GM18508 (cell line): ENCODE data around the gene NSD2.
"Not testable (repeated sequence)": the region's sequence is repeated elsewhere in the genome, so short reads cannot be mapped to it uniquely, and the experiment has no call there.

Experiments
- ATAC-seq: cut with Tn5 transposase; IDR thresholded peaks from one replicate; pipeline ENCODE4 v1.9.1; 2021; ENCODE audit warnings: moderate number of reproducible peaks; ENCODE audit not compliant: insufficient read depth, unreplicated experiment

The NSD2 gene

DNA sequence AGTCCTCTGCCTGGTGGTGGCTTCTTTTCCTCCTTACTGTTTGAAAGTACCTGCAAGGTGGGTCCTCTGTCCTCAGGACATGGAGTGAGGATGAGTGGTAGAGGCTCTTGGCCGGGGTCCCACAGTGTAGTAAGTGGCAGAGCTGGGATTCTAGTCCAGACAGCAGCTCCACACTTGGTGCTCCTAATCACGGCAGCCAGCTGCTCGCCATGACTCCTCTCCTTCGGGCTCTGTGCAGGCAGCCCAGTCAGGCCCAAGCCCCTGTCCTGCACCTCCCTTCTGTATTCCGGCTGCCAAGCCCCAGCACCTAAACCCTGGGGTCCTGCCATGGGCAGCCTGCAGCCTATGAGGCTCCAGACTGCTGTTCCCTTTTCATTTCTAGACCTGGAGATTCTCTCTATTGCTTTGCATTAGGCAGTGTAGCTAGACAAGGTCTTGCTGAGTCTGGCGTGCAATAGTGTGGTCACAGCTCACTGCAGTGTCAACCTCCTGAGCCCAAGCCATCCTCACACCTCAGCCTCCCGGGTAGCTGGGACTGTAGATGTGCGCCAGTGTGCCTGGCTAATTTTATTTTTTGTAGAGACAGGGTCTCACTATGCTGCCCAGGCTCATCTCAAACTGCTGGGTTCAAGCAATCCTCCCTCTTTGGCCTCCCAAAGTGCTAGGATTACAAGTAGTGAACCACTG lies 24.9 kb downstream of the NSD2 start:
- no peak for ATAC-seq

DNA sequence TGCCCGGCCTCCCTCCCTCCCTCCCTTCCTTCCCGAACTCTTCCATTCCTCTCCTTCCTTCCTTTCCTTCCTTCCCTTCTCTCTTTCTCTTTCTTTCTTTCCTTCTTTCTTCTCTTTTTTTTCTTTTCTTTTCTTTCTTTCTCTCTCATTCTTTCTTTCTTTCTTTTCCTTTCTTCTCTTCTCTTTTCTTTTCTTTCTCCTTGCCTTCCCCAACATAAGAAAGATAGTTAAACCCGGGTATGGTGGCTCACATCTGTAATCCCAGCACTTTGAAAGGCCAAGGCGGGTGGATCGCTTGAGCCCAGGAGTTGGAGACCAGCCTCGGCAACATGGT lies 25.4 kb downstream of the NSD2 start:
- ATAC-seq = no peak

DNA sequence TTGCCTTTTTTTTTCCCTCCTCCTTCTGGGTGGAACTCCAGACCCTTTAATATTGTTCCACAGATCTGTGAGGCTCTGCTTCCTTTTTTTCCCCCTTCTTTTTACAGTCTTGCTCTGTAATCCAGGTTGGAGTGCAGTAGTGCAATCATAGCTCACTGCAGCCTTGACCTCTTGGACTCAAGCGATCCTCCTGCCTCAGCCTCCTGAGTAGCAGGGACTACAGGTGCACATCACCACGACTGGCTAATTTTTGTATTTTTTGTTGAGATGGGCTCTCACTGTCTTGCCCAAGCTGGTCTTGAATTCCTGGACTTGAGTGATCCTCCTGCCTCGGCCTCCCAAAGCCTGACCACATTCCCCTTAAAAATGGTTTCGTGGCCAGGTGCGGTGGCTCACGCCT lies 26.8 kb downstream of the NSD2 start:
- no peak for ATAC-seq

DNA sequence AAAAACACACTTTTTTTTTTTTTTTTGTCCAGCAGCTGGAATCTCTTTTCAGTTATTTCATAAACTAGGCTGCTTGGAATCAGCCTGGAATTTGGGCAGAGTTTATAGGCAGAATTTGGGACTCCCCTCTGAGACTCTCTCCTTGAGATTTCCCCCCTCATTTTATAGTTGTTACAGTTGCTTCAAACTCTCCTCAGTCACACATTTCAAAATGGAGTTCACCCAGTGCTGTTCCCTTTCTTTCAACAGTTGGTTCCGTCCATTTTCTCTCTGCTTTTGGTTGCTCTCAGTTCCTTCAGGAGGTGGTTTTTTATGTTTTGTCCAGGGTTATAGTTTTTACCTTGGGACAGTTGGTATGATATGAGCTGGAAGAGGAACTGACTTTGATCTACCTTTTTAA lies 27.5 kb downstream of the NSD2 start:
- no peak for ATAC-seq

DNA sequence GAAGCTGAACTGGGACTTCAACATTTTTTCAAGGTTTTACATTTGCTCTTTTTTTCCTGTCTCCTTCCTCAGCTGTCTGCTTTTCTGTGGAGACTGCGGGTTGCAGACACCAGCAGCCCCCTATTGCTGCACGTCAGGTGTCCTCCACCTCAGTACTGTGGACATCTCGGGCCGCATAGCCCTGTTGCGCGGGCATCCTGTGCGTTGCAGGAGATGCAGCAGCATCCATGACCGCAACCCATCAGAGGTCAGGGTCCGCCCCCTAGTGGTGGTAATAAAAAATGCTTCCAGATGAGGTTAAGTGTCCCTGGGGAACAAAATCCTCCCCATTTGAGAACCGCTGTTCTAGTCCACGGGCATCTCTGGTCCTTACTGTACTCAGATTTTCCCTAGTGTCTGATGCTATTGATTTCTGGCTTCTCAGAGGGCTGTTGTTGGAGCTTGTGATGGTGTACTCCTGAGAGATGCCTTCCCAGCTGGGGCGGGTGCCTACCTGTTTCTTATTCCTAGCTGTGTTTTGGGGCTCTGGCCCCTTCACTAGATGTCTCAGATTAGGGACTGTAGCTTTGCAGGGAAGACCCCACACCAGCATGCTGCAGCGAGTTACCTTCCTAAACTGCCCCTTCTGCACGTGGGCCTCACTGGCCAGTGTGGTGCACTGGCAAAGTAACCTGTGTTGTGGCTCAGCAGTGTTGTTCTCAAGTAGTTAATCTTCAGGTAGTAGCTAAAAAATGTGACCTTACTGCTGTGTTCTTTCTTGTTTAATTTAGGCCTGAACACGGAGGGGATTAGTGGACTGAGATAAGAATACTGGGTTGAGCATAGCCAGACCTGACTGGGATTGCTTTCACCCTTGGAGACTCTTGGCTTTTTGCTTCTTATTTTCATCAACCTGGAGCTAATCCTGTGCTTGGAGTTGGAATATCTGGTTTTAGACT lies 28.2 kb downstream of the NSD2 start:
- ATAC-seq = no peak

DNA sequence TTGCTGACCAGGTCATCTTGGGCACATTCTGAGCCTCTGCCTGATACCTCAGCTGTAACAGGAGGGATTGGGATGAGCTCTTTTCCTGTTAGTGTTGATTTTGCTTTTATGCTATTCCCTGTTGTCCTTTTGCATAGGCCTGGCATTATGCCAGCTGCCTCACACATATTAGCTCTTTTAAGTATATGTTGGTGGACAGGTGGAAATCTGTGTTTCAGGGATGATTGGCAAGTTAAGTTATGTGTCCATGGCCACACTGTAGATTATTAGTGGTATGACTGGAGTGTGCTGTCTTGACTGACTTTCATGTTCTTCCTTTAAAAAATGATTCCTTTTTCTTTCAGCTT lies 28.9 kb downstream of the NSD2 start:
- no peak for ATAC-seq

DNA sequence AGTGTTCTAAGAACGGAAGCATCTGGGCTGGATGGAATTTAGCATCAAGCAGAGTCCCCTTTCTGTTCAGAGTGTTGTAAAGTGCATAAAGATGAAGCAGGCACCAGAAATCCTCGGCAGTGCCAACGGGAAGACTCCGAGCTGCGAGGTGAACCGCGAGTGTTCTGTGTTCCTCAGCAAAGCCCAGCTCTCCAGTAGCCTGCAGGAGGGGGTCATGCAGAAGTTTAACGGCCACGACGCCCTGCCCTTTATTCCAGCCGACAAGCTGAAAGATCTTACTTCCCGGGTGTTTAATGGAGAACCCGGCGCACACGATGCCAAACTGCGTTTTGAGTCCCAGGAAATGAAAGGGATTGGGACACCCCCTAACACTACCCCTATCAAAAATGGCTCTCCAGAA lies 29.4 kb downstream of the NSD2 start:
- no peak for ATAC-seq

DNA sequence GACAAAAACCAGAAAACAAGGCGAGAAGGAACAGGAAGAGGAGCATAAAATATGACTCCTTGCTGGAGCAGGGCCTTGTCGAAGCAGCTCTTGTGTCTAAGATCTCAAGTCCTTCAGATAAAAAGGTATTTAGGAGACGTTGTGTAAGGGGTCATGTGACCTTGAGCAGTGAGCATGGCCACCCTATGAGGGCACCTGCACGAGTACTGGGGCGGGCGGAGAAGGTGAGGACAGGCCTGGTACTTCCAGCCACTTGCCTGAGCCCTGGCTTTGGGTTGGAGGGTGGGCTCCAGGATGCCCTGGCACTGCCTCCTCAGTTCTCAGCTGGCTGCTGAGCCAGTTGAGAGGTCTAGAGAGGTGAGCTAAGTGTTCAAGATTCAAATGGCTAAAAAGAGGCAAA lies 29.9 kb downstream of the NSD2 start:
- ATAC-seq = no peak

DNA sequence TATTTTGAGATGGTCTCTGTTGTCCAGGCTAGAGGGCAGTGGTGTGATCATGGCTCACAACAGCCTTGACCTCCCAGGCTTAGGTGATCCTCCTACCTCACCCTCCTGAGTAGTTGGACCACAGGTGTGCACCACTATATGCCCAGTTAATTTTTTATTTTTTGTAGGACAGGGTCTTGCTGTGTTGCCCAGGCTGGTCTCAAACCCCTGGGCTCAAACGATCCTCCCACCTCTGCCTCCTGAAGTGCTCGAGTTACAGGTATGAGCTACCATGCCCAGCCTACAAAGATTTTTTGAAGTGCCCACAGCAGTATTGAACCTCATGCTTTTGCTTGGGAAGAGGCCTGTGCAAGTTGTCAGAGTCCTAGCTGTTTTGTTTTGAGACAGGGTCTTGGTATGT lies 31.1 kb downstream of the NSD2 start:
- ATAC-seq = no peak

DNA sequence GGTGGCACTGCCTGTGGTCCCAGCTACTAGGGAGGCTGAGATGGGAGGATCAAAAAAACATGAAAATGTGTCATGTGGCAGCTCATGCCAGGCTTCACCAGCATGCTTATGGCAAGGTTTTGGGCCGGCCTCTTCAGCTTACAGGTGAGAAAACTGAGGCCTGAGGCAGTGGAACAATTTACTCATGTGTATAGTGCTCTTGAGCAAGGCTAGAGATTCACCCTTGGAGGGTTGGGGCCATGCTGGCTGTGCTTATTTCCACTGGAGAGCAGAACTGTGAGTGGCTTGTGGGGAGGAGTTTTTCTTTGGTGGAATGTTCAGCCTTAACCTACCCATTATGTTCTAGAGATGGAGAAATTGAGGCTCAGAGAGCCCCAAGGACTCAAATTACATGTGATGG lies 31.8 kb downstream of the NSD2 start:
- ATAC-seq = no peak

DNA sequence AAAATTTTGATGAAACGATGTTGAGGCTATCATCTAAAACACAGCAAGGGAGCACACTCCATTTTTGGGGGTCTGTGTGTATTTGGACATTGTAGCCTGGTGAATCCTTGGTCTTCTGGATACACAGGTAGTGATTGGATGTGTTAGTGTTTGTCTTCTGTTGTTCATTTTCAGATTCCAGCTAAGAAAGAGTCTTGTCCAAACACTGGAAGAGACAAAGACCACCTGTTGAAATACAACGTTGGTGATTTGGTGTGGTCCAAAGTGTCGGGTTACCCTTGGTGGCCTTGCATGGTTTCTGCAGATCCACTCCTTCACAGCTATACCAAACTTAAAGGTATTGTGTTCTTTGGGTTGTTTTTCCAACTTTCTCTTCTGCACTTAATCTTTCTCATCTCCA lies 32.8 kb downstream of the NSD2 start:
- ATAC-seq = no peak

DNA sequence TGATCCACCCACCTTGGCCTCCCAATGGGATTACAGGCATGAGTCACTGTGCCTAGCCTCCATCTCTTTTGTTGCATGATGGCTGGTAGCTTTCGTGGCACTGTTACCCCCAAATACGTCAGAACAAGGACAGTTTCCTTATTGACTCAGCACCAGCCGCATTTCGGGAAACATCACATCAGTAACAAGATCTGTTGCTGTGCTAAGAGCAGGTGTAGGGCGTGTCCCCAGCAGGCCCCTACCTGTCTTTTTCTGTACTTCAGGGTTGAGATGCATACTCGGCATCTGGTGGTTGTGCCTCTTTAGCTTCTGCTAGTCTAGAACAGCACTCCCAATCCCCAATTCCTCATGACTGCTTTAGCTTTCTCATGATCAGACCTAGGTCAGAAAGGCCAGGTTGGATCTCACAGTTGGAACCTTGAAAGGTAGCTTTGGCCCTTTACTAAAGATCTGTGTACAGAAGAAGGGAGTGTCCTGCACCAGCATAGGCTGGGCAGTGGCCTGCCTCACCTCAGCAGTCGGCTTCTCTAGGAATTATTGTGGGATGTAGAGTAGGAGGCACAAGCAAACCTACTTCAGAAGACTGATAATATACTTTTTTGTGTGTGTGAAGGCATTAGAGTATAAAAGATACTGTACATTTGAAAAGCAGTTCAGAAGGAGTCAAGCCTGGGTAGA lies 36.8 kb downstream of the NSD2 start:
- no peak for ATAC-seq

DNA sequence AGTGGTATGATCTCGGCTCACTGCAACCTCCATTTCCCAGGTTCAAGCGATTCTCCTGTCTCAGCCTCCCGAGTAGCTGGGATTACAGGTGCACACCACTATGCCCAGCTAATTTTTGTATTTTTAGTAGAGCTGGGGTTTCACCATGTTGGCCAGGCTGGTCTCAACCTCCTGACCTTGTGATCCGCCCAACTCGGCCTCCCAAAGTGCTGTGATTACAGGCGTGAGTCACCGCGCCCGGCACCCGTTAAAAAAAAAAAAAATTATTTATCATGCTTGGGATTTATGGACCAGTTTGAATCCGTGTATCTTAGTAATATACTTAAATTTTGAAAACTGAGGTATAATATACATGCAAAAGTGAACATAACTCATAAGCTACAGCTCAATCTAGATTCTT lies 38.5 kb downstream of the NSD2 start:
- ATAC-seq = not testable (repeated sequence)

DNA sequence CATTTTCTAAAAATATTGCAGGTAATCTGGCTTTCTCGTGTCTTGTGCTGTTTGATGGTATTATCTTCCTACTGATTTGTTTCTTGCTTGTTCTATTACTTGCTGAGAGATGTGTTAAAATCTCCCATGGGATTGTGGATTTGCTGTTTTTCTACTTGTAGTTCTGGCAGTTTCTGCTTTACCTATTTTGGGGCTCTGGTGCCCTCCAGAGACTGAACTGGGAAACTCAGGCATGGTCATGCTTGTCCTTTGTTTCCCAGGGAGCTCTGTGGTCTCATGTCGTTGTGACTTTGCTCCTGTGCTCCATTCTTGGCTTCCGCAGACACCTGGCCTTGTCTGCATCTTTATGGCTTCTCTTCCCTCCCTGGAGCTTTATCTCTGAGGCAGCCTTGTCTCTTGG lies 39.5 kb downstream of the NSD2 start:
- ATAC-seq = no peak

DNA sequence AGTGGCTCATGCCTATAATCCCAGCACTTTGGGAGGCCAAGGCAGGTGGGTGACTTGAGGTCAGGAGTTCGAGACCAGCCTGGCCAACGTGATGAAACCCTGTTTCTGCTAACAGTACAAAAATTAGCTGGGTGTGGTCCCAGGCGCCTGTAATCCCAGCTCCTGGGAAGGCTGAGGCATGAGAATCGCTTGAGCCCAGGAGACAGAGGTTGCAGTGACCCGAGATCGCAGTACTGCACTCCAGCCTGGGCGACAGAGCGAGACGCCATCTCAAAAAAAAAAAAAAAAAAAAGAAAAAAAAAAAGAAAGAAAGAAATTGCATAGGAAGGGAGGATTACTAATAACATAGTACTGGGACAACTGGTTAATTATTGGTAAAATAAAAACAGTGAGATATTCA lies 40.1 kb downstream of the NSD2 start:
- ATAC-seq = not testable (repeated sequence)

DNA sequence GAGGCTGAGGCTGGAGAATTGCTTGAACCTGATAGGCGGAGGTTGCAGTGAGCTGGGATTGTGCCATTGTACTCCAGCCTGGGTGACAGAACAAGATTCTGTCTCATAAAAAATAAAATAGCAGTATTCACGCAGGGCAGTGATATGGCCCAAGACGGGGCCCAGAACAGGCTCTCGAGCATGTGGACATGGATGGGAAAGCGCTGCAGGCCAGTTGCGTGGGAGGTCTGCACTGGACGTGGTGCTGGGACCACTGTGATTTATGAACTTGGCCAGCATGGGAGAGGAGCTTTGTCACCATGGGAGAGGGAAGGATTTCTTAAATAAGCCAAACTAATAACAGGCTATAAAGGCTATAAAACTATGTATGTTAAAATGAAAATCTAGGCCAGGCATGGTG lies 51.6 kb downstream of the NSD2 start:
- no peak for ATAC-seq

DNA sequence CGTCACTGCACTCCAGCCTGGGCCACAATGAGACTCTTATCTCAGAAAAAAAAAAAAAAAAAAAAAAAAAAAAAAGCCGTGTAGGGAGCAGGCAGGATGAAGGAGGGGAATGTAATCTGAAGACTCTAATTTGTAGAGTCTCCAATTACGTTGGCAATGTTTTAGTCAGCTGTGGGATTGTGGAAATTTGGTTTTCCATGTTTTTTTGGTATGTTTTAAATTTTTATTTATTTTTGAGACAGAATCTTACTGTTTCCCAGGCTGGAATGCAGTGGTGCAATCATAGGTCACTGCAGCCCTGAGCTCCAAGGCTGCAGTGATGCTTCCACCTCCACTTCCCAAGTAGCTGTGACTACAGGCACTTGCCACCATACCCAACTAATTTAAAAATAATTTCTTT lies 56.5 kb downstream of the NSD2 start:
- ATAC-seq = no peak

DNA sequence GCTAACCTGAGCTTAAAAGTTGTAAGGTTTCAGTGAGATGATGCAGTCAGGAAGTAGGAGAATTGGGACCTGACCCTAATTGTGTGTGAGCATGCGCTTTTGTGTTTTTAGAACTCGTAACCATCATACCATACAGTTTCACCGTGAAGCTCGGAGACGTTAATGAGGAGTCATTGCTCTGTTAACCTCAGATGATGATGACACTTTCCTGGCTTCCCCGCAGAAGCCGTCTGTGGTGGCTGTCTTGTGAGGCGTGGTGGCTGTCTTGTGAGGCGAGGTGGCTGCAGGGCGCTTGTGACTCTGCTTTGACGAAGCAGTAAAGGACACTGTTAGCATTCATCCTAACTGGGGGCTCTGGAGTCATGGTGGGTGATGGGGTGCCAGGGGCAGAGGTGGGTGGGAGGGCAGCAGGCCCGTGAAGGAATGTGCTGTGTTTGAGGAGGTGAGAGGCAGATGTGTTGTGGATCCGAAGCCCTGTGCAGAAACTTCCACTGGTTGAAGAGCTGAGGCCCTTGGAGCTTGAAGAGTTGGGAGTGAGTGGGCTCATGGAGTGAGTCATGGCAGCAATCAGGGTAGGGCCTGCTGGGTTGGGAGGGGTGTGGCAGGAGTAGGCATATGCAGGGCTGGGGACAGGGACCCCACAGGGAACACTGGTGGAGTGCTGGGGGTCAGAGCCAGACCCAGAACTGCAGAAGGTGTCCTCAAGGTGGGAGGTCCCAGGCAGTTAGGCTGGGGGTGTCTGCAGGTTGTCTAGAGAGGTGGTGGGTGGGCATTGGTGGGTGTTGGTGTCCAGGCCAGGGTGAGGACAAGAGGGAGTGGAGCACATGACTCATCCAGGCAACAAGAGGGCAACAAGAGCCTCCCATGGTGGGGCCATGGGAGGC lies 57.4 kb downstream of the NSD2 start:
- no peak for ATAC-seq

DNA sequence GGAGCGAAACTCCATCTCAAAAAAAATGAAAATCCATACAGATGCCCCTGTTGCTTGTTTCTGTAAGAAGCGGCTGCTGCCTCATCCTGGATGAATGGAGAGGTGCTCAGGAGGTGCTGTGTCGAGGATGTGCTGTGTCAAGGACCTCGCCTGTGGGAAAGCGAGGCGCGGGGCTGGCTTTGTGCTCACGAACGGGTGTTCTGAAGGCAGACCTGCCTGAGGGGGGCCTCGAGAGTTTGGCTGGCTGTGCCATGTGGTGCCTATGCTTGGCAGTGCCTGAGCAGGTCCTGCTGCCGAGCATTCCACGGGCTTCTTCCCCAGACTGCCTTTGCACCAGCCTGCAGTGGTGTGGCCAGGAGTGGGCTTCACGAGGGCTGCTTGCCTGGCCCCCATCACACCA lies 61.5 kb downstream of the NSD2 start:
- no peak for ATAC-seq

DNA sequence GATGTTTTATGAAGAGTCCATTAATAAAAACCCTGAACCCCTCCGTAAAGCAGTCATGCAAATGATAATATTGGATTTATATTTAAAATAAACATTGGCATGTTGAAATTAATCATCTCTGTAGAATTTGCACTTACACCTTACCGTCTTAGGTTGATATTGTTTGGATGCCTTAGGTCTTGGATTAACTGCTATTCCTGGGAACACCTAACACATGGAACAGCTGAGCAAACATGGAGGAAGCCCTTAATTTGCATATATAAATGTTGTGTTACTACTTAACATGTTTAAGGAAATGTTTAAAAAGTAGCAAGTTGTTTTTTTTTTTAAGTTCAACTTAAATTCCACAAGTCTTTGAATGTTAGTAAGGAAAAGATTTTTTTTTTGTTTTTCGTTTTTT lies 62.5 kb downstream of the NSD2 start:
- ATAC-seq = no peak

DNA sequence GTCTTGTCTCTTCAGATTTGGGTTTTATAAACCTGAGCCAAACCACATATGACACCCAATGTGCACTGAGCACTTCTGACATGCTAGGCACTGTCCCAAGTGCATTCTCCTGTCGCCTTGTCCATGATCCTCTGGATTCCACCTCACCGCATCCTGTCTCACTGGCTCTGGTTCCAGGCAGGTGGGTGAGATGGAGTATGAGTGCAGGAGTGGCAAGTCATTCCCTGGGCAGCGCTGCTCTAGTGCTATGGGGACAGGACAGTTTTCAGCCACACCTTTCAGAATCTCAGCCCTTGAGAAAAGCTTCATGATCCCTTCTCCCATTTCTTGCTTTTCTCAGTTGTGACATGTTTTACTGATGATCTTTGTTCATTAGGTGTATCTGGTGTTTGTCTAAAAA lies 66.4 kb downstream of the NSD2 start:
- no peak for ATAC-seq
